GM12878 (cell line): ENCODE data around the gene SNAP29. TPM values are rescaled to one million over a fixed set of nuclear protein-coding genes. Genes with fewer than 3 reads are reported as not detected.
A peak's percentile ranks its signal among the peaks of the same experiment; 100 is the strongest.

ENCODE experiments used
- ATAC-seq: fragments of 200-7000 bp; cut with Tn5 transposase; 3 replicates; pipeline ENCODE4 v1.9.1; 2020; ENCODE audit warnings: mild to moderate bottlenecking, moderate library complexity
- Bru-seq: library from RNA; stranded (reverse); fragments of 400-500 nt; gene quantifications from one replicate; lab custom pipeline; 2021; lab: Mats Ljungman, UMichigan
- BruChase-seq, 2 experiments: library from RNA; stranded (reverse); fragments of 400-500 nt; gene quantifications; one replicate each; lab custom pipeline; 2021; lab: Mats Ljungman, UMichigan
- BruUV-seq: library from RNA; stranded (reverse); fragments of 400-500 nt; replicated peaks from 2 replicates; lab custom pipeline; 2021; lab: Mats Ljungman, UMichigan
- CTCF ChIA-PET: fragments of 300-600 bp; sonication (Branson Sonifier 250); formaldehyde crosslinking; extraction: SDS; loops from one replicate; lab custom pipeline; 2021; ENCODE audit warnings: inconsistent platforms; lab: Yijun Ruan, JAX
- POLR2A ChIA-PET: fragments of 350-600 bp; formaldehyde crosslinking; extraction: SDS; loops from one replicate; lab custom pipeline; 2021; ENCODE audit warnings: inconsistent platforms; lab: Charles Lee
- RAD21 ChIA-PET: fragments of 300-600 bp; sonication (Branson Sonifier 250); formaldehyde crosslinking; loops from one replicate; lab custom pipeline; 2023; ENCODE audit warnings: antibody characterized with exemption; ENCODE audit not compliant: unreplicated experiment; lab: Charles Lee
- SMC1A ChIA-PET: fragments of 300-600 bp; sonication (Branson Sonifier 250); formaldehyde crosslinking; loops from one replicate; lab custom pipeline; 2023; ENCODE audit not compliant: unreplicated experiment, uncharacterized antibody; lab: Charles Lee
- DNase-seq: peaks from one replicate; pipeline ENCODE4 v3.0.0-alpha.2; 2011; ENCODE audit warnings: low read depth, low spot score
- FAIRE-seq: peaks from 3 replicates; lab custom pipeline; 2011; peaks lifted over from hg19 to GRCh38; lab: Jason Lieb, UNC
- H2AFZ ChIP-seq: 2 replicates; pipeline ENCODE4 v1.6.0; 2011; ENCODE audit warnings: low read depth, low read length, control low read depth; ENCODE audit not compliant: control insufficient read depth
- H3K27ac ChIP-seq: 2 replicates; pipeline ENCODE4 v1.5.1; 2011; ENCODE audit warnings: control low read depth; ENCODE audit not compliant: control insufficient read depth, insufficient read depth
- H3K27me3 ChIP-seq, 2 experiments: replicated peaks in 1 of 2; 2 replicates each; pipeline versions ENCODE4 v1.6.0 to v1.6.1; 2011; ENCODE audit warnings: low read length in 1 of 2; ENCODE audit not compliant: control insufficient read depth in 2 of 2, insufficient read depth in 2 of 2
- H3K36me3 ChIP-seq, 2 experiments: 2 replicates each; pipeline ENCODE4 v1.5.1; 2011; ENCODE audit warnings: low read length in 1 of 2; ENCODE audit not compliant: control insufficient read depth in 2 of 2, insufficient read depth in 2 of 2
- H3K4me1 ChIP-seq: 2 replicates; pipeline ENCODE4 v1.6.1; 2011; ENCODE audit warnings: mild to moderate bottlenecking, low read length, moderate library complexity, mixed read lengths; ENCODE audit not compliant: control insufficient read depth, insufficient read depth
- H3K4me2 ChIP-seq: 2 replicates; pipeline ENCODE4 v1.6.0; 2011; ENCODE audit warnings: control low read depth; ENCODE audit not compliant: control insufficient read depth, insufficient read depth
- H3K4me3 ChIP-seq: fragments of 200-600 bp; sonication (generic); 2 replicates; pipeline ENCODE4 v1.5.1; 2016
- H3K79me2 ChIP-seq: 2 replicates; pipeline ENCODE4 v1.6.0; 2011; ENCODE audit warnings: low read length; ENCODE audit not compliant: control insufficient read depth, insufficient read depth
- H3K9ac ChIP-seq: 2 replicates; pipeline ENCODE4 v1.8.0; 2011; ENCODE audit warnings: low read length, control low read depth, mixed read lengths; ENCODE audit not compliant: control insufficient read depth, insufficient read depth
- H3K9me3 ChIP-seq: replicated peaks from 3 replicates; pipeline ENCODE4 v1.5.1; 2011; ENCODE audit warnings: mild to moderate bottlenecking, low read length; ENCODE audit not compliant: control insufficient read depth, insufficient read depth
- H4K20me1 ChIP-seq: 2 replicates; pipeline ENCODE4 v1.6.0; 2011; ENCODE audit not compliant: control insufficient read depth, insufficient read depth
- CEBPB ChIP-seq, 2 experiments: fragments of 150-350 bp in 1 of 2; IDR thresholded peaks; 2 replicates each; pipeline ENCODE4 v1.6.1; 2012 to 2014; ENCODE audit warnings: low read depth in 2 of 2, low read length in 2 of 2, borderline replicate concordance in 1 of 2, inconsistent platforms in 1 of 2
- ESRRA ChIP-seq: IDR thresholded peaks from 2 replicates; pipeline ENCODE4 v1.6.1; 2012; ENCODE audit warnings: mild to moderate bottlenecking, low read length, improper control_type of control experiment
- ETV6 ChIP-seq, 2 experiments: fragments of 450-650 bp in 1 of 2; IDR thresholded peaks in 1 of 2; conservative IDR thresholded peaks in 1 of 2; 2 replicates each; pipeline ENCODE4 v1.6.1; 2014; ENCODE audit warnings: antibody characterized with exemption in 1 of 2, borderline replicate concordance in 1 of 2, low read depth in 1 of 2, mild to moderate bottlenecking in 1 of 2, moderate library complexity in 1 of 2
- PAX5 ChIP-seq: IDR thresholded peaks from 2 replicates; pipeline ENCODE4 v1.6.1; 2011; ENCODE audit warnings: low read depth, low read length, borderline replicate concordance
- SMAD5 ChIP-seq: IDR thresholded peaks from 2 replicates; pipeline ENCODE4 v1.6.1; 2016; ENCODE audit warnings: antibody characterized with exemption, low read depth
- SMARCA5 ChIP-seq: fragments of 450-650 bp; IDR thresholded peaks from 2 replicates; pipeline ENCODE4 v1.6.1; 2017; ENCODE audit warnings: mild to moderate bottlenecking
- TBL1XR1 ChIP-seq: IDR thresholded peaks from 2 replicates; pipeline ENCODE4 v1.6.1; 2012; ENCODE audit warnings: low read depth, low read length, improper control_type of control experiment
- WGBS: methylation state at CpG from one replicate; pipeline ENCODE4 v1.1.6; 2016; ENCODE audit warnings: low lambda C conversion rate; ENCODE audit not compliant: insufficient replicate concordance, insufficient coverage; ENCODE audit errors: missing lambda C conversion rate; 5-methylcytosine and 5-hydroxymethylcytosine counted together
- in situ Hi-C: fragments of 300-500 bp; cut with MboI; formaldehyde crosslinking; loops from 9 replicates; pipeline ENCODE4 v1.14.3; 2018; ENCODE audit warnings: mixed read lengths
- intact Hi-C: fragments of 100-400 bp; cut with micrococcal nuclease; formaldehyde crosslinking; loops from one replicate; pipeline ENCODE4 v1.14.2; 2022; ENCODE audit not compliant: unreplicated experiment
- long read RNA-seq, 2 experiments: library from polyadenylated mRNA; unstranded; transcript quantifications; one replicate each; pipeline ENCODE4 v2.0.0, GENCODE V29; 2019 to 2020
- polyA minus RNA-seq, 3 experiments: library from RNA; depleted of rRNA, polyadenylated mRNA; stranded (reverse); fragments of >200 nt; gene quantifications; 2 replicates each; pipeline ENCODE4 v1.2.3, GENCODE V29; 2011
- polyA plus RNA-seq, 11 experiments: library from polyadenylated mRNA; depleted of rRNA in 4 of 11; unstranded in 6 of 11; stranded (reverse) in 5 of 11; fragments of >200 nt; fragmentation: Nextera tagmentation in 4 of 11; fragmentation: Illumina TruSeq in 1 of 11; extraction: Ambion mirVana in 4 of 11; extraction: Trizol in 1 of 11; gene quantifications; 1 replicate in 1 of 11; 2 replicates in 10 of 11; pipeline versions ENCODE4 v1.2.1 to v1.2.3, GENCODE V29; 2011 to 2016; ENCODE audit warnings: inconsistent platforms in 2 of 11, missing spikeins in 2 of 11, low read depth in 1 of 11
- total RNA-seq, 4 experiments: library from RNA; depleted of rRNA in 3 of 4; stranded (reverse); fragments of >200 nt in 3 of 4; fragmentation: Illumina TruSeq in 1 of 4; extraction: Trizol in 1 of 4; gene quantifications; 2 replicates each; pipeline versions ENCODE4 v1.2.1 to v1.2.3, GENCODE V29; 2013 to 2021
- TF ChIP-seq, protein P1 (sequence below): fragments of 450-650 bp; IDR thresholded peaks from 2 replicates; pipeline ENCODE4 v1.6.1; 2014; ENCODE audit warnings: mild to moderate bottlenecking
- TF ChIP-seq, protein P2 (sequence below): fragments of 450-650 bp; IDR thresholded peaks from 2 replicates; pipeline ENCODE4 v1.6.1; 2017; ENCODE audit warnings: low read depth, mild to moderate bottlenecking, moderate library complexity
- TF ChIP-seq, protein P3 (sequence below): fragments of 450-650 bp; formaldehyde crosslinking; IDR thresholded peaks from 2 replicates; pipeline ENCODE4 v1.4.0; 2022; ENCODE audit warnings: mild to moderate bottlenecking, moderate library complexity

The SNAP29 gene
- total RNA-seq (2013; cell fraction: nucleolus; rRNA removed), result 6.7 and 9.8 TPM in 2 replicates
- total RNA-seq (2014; rRNA removed) (12.3 and 14.6 TPM in 2 replicates), total RNA-seq (2014; rRNA removed; fragmentation: Illumina TruSeq; extraction: Trizol) (13.8 and 14.6 TPM in 2 replicates), total RNA-seq (2021) (23.2 and 23.6 TPM in 2 replicates), polyA plus RNA-seq (2011; rRNA removed) (32.2 and 36.9 TPM in 2 replicates), polyA plus RNA-seq (2014; fragmentation: Illumina TruSeq; extraction: Trizol) (45.7 and 75.2 TPM in 2 replicates), polyA plus RNA-seq (2014; fragmentation: Nextera tagmentation; extraction: Ambion mirVana) (1 to 10 TPM; 4.7 to 8.2 TPM), polyA plus RNA-seq (2014; rRNA removed) (32.7 and 33.6 TPM in 2 replicates), polyA plus RNA-seq (2016; fragmentation: Nextera tagmentation; extraction: Ambion mirVana) (10 to 100 TPM; 38.0 to 42.0 TPM), polyA minus RNA-seq (2011; rRNA and poly(A)+ RNA removed) (10.6 and 12.0 TPM in 2 replicates), Bru-seq, nascent RNA (percentile 63 among the genes with signal in this experiment), BruChase-seq, experiment 1, labeled RNA remaining after a 6-hour chase (percentile 70 among the genes with signal in this experiment), BruChase-seq, experiment 2, labeled RNA remaining after a 2-hour chase (percentile 65 among the genes with signal in this experiment)
- 5.8 TPM for polyA plus RNA-seq (2011; ENCODE audit: low read depth)
- 20.0 and 21.8 TPM in 2 replicates for polyA plus RNA-seq (2011; cell fraction: cytosol; rRNA removed)
- polyA plus RNA-seq (2011; cell fraction: nucleus; rRNA removed), result 12.0 and 12.9 TPM in 2 replicates
- polyA plus RNA-seq (2012), result 13.7 and 14.5 TPM in 2 replicates
- polyA minus RNA-seq (2011; cell fraction: cytosol; rRNA and poly(A)+ RNA removed), result 4.8 and 5.5 TPM in 2 replicates
- polyA minus RNA-seq (2011; cell fraction: nucleus; rRNA and poly(A)+ RNA removed), result 3.9 and 5.6 TPM in 2 replicates
- long read RNA-seq, experiment 1, full-length matches to known transcripts, result 27 of 27 reads
- long read RNA-seq, experiment 1, partial matches to known transcripts, result 0 of 27 reads
- long read RNA-seq, experiment 1, other reads (novel, unspliced or antisense), result 0 of 27 reads
- long read RNA-seq, experiment 2, full-length matches to known transcripts, result 30 of 46 reads
- long read RNA-seq, experiment 2, partial matches to known transcripts, result 2 of 46 reads
- long read RNA-seq, experiment 2, other reads (novel, unspliced or antisense), result 14 of 46 reads

DNA sequence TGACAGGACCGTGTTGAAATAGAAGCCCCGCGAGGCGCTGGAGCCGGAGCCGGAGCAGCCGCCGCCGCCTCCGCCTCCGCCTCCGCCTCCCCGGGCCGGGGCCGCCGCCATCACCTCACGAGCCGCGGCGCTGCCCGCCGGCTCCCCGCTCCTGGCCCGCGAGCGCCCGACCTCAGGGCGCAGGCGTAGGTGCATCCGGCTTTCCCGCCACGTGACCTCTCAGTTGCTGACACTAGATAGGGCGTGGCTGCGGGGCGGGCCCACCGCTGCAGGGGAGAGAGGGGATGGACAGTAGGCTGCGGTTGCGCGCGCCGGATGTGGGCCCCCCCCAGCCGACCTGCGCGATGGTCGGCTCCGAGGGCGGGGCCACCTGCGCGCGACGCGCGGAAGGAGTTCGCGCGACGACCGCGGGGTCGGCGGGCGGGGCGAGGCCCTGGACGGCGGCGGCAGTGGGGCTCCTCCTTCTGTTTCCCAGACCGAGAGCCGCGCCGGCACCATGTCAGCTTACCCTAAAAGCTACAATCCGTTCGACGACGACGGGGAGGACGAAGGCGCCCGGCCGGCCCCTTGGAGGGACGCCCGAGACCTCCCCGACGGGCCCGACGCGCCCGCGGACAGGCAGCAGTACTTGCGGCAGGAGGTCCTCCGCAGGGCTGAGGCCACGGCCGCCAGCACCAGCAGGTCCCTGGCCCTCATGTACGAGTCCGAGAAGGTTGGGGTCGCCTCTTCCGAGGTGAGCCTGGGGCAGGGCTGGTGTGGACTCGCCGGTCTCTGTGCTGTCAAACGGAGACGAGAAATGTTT, at the start of gene SNAP29, which contains the start of gene PI4KA:
Gene SNAP29, plus strand, starts transcription at position 393 of the 802 bp plus-strand sequence. Its CDS starts 104 bp downstream, at position 497.
Gene PI4KA, minus strand, starts transcription at position 197 of the 802 bp plus-strand sequence. Its CDS starts 86 bp downstream, at position 111.
- ChIA-PET POLR2A (interaction anchor here (0.5 kb wide), 1 partner anchor 22 kb away, joined by 3 read pairs; no protein-coding TSS in a partner anchor), SMC1A (interaction anchor here (1.1 kb wide), 1 partner anchor 8 kb away, joined by 4 read pairs; no protein-coding TSS in a partner anchor), RAD21 (interaction anchor here (1.0 kb wide), 1 partner anchor 70 kb away, joined by 3 read pairs; no protein-coding TSS in a partner anchor), CTCF (interaction anchor here (1.2 kb wide), 1 partner anchor 123 kb away, joined by 3 read pairs; the partner anchor contains the start of gene LZTR1)
- DNase-seq (peak; percentile 90), ATAC-seq (peak; percentile 95), FAIRE-seq (peak; percentile 54)
- no peaks in the 10 kb centered on the region for H3K9me3 ChIP-seq
- peaks cover 0 to 2% of the 10 kb centered on the region in 2 experiments; a peak in 2 of 4 replicates for H3K36me3 ChIP-seq
- intact Hi-C loops, result no loop called here
- no TSS peak for BruUV-seq
- peak within 1 kb of the TSS; percentile 96 for H3K4me2 ChIP-seq
- in situ Hi-C loops, result no loop called here
- H3K79me2 ChIP-seq, result peaks cover 43% of the 10 kb centered on the region
- peak within 1 kb of the TSS; percentile 74 for H3K27ac ChIP-seq
- H2AFZ ChIP-seq, result peak within 1 kb of the TSS; percentile 96
- peak within 1 kb of the TSS; percentile 90 for H3K9ac ChIP-seq
- H3K4me3 ChIP-seq, result peak within 1 kb of the TSS; percentile 99
- no peaks in the 10 kb centered on the region for H4K20me1 ChIP-seq
- no peaks in the 10 kb centered on the region for H3K27me3 ChIP-seq
- under 1% methylated on average over 90 of the region's 100 CpGs for WGBS
- H3K4me1 ChIP-seq, result peaks cover 6% of the 10 kb centered on the region
- TF ChIP-seq, protein P1, sequence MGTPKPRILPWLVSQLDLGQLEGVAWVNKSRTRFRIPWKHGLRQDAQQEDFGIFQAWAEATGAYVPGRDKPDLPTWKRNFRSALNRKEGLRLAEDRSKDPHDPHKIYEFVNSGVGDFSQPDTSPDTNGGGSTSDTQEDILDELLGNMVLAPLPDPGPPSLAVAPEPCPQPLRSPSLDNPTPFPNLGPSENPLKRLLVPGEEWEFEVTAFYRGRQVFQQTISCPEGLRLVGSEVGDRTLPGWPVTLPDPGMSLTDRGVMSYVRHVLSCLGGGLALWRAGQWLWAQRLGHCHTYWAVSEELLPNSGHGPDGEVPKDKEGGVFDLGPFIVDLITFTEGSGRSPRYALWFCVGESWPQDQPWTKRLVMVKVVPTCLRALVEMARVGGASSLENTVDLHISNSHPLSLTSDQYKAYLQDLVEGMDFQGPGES, result peak; percentile 17; the same call in 1 of the 2 replicates
- TF ChIP-seq SMARCA5 (peak; percentile 36; the same call in 1 of the 2 replicates), ESRRA (0 out of 2 replicates have a peak, but pooled peaks have one; percentile 46), TBL1XR1 (peak; percentile 73), CEBPB (IDR thresholded peaks at IDR 0.05; ENCODE audit: borderline replicate concordance in 1 of 2, low read depth in 2 of 2, low read length in 2 of 2) (no peak), ETV6 (conservative IDR thresholded peaks at IDR 0.05 in 1 of 2, IDR thresholded peaks at IDR 0.05 in 1 of 2; ENCODE audit: borderline replicate concordance in 1 of 2, low read depth in 1 of 2) (no peak), SMAD5 (peak; percentile 60; the same call in 1 of the 2 replicates), PAX5 (peak; percentile 53; the same call in 1 of the 2 replicates)
- TF ChIP-seq, protein P2, sequence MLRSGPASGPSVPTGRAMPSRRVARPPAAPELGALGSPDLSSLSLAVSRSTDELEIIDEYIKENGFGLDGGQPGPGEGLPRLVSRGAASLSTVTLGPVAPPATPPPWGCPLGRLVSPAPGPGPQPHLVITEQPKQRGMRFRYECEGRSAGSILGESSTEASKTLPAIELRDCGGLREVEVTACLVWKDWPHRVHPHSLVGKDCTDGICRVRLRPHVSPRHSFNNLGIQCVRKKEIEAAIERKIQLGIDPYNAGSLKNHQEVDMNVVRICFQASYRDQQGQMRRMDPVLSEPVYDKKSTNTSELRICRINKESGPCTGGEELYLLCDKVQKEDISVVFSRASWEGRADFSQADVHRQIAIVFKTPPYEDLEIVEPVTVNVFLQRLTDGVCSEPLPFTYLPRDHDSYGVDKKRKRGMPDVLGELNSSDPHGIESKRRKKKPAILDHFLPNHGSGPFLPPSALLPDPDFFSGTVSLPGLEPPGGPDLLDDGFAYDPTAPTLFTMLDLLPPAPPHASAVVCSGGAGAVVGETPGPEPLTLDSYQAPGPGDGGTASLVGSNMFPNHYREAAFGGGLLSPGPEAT, result 0 out of 2 replicates have a peak, but pooled peaks have one; percentile 13
- TF ChIP-seq, protein P3, sequence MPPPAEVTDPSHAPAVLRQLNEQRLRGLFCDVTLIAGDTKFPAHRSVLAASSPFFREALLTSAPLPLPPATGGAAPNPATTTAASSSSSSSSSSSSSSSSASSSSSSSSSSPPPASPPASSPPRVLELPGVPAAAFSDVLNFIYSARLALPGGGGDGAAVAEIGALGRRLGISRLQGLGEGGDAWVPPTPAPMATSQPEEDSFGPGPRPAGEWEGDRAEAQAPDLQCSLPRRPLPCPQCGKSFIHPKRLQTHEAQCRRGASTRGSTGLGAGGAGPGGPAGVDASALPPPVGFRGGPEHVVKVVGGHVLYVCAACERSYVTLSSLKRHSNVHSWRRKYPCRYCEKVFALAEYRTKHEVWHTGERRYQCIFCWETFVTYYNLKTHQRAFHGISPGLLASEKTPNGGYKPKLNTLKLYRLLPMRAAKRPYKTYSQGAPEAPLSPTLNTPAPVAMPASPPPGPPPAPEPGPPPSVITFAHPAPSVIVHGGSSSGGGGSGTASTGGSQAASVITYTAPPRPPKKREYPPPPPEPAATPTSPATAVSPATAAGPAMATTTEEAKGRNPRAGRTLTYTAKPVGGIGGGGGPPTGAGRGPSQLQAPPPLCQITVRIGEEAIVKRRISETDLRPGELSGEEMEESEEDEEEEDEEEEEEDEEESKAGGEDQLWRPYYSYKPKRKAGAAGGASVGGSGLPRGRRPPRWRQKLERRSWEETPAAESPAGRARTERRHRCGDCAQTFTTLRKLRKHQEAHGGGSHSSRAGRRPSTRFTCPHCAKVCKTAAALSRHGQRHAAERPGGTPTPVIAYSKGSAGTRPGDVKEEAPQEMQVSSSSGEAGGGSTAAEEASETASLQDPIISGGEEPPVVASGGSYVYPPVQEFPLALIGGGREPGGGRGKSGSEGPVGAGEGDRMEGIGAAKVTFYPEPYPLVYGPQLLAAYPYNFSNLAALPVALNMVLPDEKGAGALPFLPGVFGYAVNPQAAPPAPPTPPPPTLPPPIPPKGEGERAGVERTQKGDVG, result no peak
